Endothelial cell of umbilical vein (primary cell): Measurements from ENCODE around the gene WDR48.

Experiments
- CTCF ChIP-seq, 2 donors: IDR thresholded peaks; 1 replicate in 1 of 2; 2 replicates in 1 of 2; pipeline ENCODE4 v1.5.1; 2011; ENCODE audit warnings: low read length in 2 of 2, mild to moderate bottlenecking in 2 of 2, moderate library complexity in 2 of 2, control low read depth in 1 of 2, inconsistent platforms in 1 of 2, low read depth in 1 of 2; ENCODE audit not compliant: insufficient read depth in 1 of 2; ENCODE audit errors: extremely low read depth in 1 of 2
- EZH2 ChIP-seq: IDR thresholded peaks from 2 replicates; pipeline ENCODE4 v1.6.1; 2012; ENCODE audit warnings: borderline replicate concordance, low read depth, mild to moderate bottlenecking, moderate library complexity, low read length, inconsistent platforms; ENCODE audit not compliant: severe bottlenecking
- MYC ChIP-seq: IDR thresholded peaks from one replicate; pipeline ENCODE4 v1.6.1; 2011; ENCODE audit warnings: mild to moderate bottlenecking, low read depth, low read length

- no peak for TF ChIP-seq EZH2
- TF ChIP-seq CTCF (IDR thresholded peaks at IDR 0.05; ENCODE audit: extremely low read depth in 1 of 2, insufficient read depth in 1 of 2, low read depth in 1 of 2, low read length in 2 of 2) = no peak
- no peak for TF ChIP-seq MYC
Observed at GRCh38 chr3:39088456-39088855, 36.6 kb downstream of the WDR48 start.
